Heart left ventricle (tissue), 16 donors: ENCODE results near the gene PTGER1. TPM values are rescaled to one million over a fixed set of nuclear protein-coding genes. Genes with fewer than 3 reads are reported as not detected.
A peak's percentile ranks its signal among the peaks of the same experiment; 100 is the strongest.

Source experiments
- ATAC-seq, 4 donors: fragments of 200-7000 bp; cut with Tn5 transposase; one replicate each; pipeline ENCODE4 v1.9.1; 2020 to 2022; ENCODE audit warnings: moderate library complexity in 4 of 4, mild to moderate bottlenecking in 3 of 4, moderate number of reproducible peaks in 1 of 4
- DNase-seq, 5 donors: peaks; one replicate each; pipeline ENCODE4 v3.0.0-alpha.2; 2020
- H3K27ac ChIP-seq, 12 donors: fragments of 200-600 bp; sonication (generic) in 4 of 12; one replicate each; pipeline versions ENCODE4 v1.5.0 to v1.8.0; 2016 to 2022; ENCODE audit warnings: mild to moderate bottlenecking in 2 of 12
- H3K27me3 ChIP-seq, 9 donors: fragments of 200-600 bp; sonication (generic) in 2 of 9; one replicate each; pipeline versions ENCODE4 v1.5.1 to v1.8.0; 2016 to 2022; ENCODE audit warnings: mild to moderate bottlenecking in 3 of 9
- H3K36me3 ChIP-seq, 9 donors: fragments of 200-600 bp; sonication (generic) in 2 of 9; one replicate each; pipeline versions ENCODE4 v1.5.0 to v1.8.0; 2018 to 2022; ENCODE audit warnings: mild to moderate bottlenecking in 2 of 9
- H3K4me1 ChIP-seq, 12 donors: fragments of 200-600 bp; sonication (generic) in 4 of 12; one replicate each; pipeline versions ENCODE4 v1.5.0 to v1.8.0; 2016 to 2022; ENCODE audit warnings: mild to moderate bottlenecking in 3 of 12
- H3K4me3 ChIP-seq, 12 donors: fragments of 200-600 bp; sonication (generic) in 4 of 12; one replicate each; pipeline versions ENCODE4 v1.5.0 to v1.8.0; 2017 to 2022; ENCODE audit warnings: mild to moderate bottlenecking in 9 of 12, moderate library complexity in 4 of 12
- H3K9me3 ChIP-seq, 12 donors: fragments of 200-600 bp; sonication (generic) in 4 of 12; one replicate each; pipeline versions ENCODE4 v1.5.0 to v1.8.0; 2016 to 2022; ENCODE audit warnings: mild to moderate bottlenecking in 1 of 12
- POLR2A ChIP-seq, 2 donors: fragments of 450-650 bp; IDR thresholded peaks; one replicate each; pipeline ENCODE4 v1.6.1; 2017; ENCODE audit warnings: antibody characterized with exemption in 2 of 2, mild to moderate bottlenecking in 2 of 2, moderate library complexity in 2 of 2
- WGBS, 4 donors: extraction: QIAGEN DNeasy Blood & Tissue Kit in 2 of 4; methylation state at CpG; one replicate each; pipeline versions ENCODE4 v1.1.5 to v1.1.7; 2013 to 2018; 5-methylcytosine and 5-hydroxymethylcytosine counted together
- intact Hi-C, 10 donors: fragments of 100-400 bp; cut with DNase I; formaldehyde crosslinking; loops; one replicate each; pipeline versions ENCODE4 v1.11.1 to v1.14.2; 2022
- polyA plus RNA-seq, 2 donors: library from polyadenylated mRNA; stranded (reverse); fragments of 200-250 nt; gene quantifications; one replicate each; pipeline ENCODE4 v1.2.3, GENCODE V29; 2013
- total RNA-seq, 9 donors: library from RNA; depleted of rRNA in 2 of 9; stranded (reverse); fragments of >200 nt in 2 of 9; fragmentation: NEBNext Ultra II Directional in 3 of 9; extraction: Animal tissue kit (Norgen Biotek cat#: 25700) in 3 of 9; gene quantifications; one replicate each; pipeline versions ENCODE4 v1.1.0 to v1.2.4, GENCODE V29; 2016 to 2023
- TF ChIP-seq, protein P1 (sequence below), 12 donors: fragments of 200-600 bp; sonication (generic) in 4 of 12; IDR thresholded peaks; one replicate each; pipeline versions ENCODE4 v1.5.0 to v1.8.0; 2018 to 2022; ENCODE audit warnings: antibody characterized with exemption in 12 of 12, mild to moderate bottlenecking in 5 of 12
- donor health status: ischemic (EF 13 %, LVEDD 7.1; RV severe dilation, severe dysfunction).
- donor health status: healthy with polysubstance abuse.
- donor health status: DM: no; HTN: yes; CAD: no.
- donor health status: DM: no; HTN: no; CAD: no.
- donor health status: ischemic (EF 25% LVEDD 6.9; RV normal size, moderate dysfunction).
- donor health status: ischemic (EF 25% LVEDD 5.7; RV mildly dilated, moderate dysfunction).
- donor health status: healthy.
- donor health status: DM: yes; HTN: yes; CAD: no.
- donor health status: ischemic (EF 35%, LVEDD 5.7; RV mildly dilated, moderate dysfunction).
- donor health status: nonischemic (EF 11% LVEDD 7.7; RV severe dilation, severe dysfunction).
- donor health status: DM: yes; HTN: yes; CAD: no.
- donor health status: PGD.
- donor health status: ischemic (EF 29% LVEDD 5.4; RV normal size, mild dysfunction).
- donor health status: nonischemic (EF 23%, LVEDD 6.1; RV moderate dilation, normal function).

PTGER1 gene
- total and polyA plus RNA-seq, 11 donors, result 0.15 to 0.35 TPM; not detected in 9

DNA sequence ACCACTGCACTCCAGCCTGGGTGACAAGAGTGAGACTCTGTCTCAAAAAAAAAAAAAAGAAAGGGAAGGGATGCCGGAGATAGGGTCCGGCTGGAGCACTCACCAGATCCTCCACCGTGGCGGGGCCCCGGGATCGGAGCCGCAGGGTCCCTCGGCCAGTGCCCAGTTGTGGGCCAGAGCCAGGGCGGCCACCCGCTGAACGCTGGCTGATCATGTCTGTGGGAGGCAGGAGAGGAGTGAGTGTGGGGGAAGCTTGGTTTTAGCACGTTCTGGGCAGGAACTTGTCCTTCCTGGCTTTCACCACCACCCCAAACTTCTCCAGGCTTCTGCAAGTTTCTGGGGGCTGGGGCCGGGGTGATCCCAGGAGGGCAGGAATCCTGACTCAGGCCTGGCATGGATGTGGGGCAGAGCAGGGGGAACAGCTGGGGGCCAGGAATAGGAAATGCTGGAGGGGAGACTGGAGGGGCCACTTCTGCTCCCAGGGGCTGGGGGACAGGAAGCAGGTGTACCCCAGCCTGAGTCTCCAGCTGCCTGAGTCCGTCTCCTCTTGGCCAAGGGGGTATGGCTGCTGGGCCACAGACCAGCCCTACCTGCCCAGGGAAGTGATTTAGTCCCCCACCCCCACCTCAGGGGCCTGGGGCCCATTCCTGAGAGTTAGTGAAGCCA is 4.3 kb upstream of the PTGER1 start:
- Histone ChIP-seq H3K36me3 (peaks cover 0 to 57% (median 37%) of the 10 kb centered on the region in 9 donors), H3K27ac (no peak overlapping the region), H3K27me3 (peaks cover 0 to 16% (median 10%) of the 10 kb centered on the region in 9 donors), H3K4me3 (no peak overlapping the region), H3K4me1 (peaks cover 0 to 31% (median 14%) of the 10 kb centered on the region in 12 donors), H3K9me3 (no peaks in the 10 kb centered on the region)
- no peak for DNase-seq
- no peak for ATAC-seq
- WGBS, 4 donors, result 80 to 93% (median 89%) methylated on average over 14 of the region's 14 CpGs
- intact Hi-C loops, result loop anchor here in 7 of 10 donors (5.0 to 10.0 kb wide), 6 partner anchors 37 to 345 kb away; partner anchors contain the start of gene ASF1B (in 1 of the 7)
- TF ChIP-seq, protein P1, sequence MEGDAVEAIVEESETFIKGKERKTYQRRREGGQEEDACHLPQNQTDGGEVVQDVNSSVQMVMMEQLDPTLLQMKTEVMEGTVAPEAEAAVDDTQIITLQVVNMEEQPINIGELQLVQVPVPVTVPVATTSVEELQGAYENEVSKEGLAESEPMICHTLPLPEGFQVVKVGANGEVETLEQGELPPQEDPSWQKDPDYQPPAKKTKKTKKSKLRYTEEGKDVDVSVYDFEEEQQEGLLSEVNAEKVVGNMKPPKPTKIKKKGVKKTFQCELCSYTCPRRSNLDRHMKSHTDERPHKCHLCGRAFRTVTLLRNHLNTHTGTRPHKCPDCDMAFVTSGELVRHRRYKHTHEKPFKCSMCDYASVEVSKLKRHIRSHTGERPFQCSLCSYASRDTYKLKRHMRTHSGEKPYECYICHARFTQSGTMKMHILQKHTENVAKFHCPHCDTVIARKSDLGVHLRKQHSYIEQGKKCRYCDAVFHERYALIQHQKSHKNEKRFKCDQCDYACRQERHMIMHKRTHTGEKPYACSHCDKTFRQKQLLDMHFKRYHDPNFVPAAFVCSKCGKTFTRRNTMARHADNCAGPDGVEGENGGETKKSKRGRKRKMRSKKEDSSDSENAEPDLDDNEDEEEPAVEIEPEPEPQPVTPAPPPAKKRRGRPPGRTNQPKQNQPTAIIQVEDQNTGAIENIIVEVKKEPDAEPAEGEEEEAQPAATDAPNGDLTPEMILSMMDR (IDR thresholded peaks at IDR 0.05), result no peak
- no peak for TF ChIP-seq POLR2A (IDR thresholded peaks at IDR 0.05)

DNA sequence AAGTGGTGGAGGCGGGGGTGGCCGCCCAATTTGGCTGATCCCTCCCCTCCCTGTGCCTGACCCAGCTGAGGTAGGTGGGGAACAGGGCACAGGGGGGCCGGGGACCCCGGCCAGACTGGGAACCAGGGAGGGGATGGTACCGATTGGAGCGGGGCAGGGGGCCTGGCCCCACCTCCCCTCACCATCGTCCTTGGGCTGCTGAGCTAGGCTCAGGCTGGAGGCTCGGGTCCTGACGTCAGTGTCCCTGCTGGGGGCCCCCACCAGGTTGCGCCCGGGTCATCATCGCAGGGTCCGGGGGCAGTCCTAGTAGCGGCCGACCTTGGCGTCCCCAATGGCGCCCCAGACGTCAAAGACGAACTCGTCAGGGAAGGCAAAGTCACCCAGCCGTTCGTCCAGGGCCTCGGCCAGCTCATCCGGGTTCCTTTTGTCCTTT is 3.0 kb upstream of the PTGER1 start:
- H3K4me1 ChIP-seq, result peaks cover 0 to 42% (median 17%) of the 10 kb centered on the region in 12 donors
- H3K27ac ChIP-seq, result no peak overlapping the region

DNA sequence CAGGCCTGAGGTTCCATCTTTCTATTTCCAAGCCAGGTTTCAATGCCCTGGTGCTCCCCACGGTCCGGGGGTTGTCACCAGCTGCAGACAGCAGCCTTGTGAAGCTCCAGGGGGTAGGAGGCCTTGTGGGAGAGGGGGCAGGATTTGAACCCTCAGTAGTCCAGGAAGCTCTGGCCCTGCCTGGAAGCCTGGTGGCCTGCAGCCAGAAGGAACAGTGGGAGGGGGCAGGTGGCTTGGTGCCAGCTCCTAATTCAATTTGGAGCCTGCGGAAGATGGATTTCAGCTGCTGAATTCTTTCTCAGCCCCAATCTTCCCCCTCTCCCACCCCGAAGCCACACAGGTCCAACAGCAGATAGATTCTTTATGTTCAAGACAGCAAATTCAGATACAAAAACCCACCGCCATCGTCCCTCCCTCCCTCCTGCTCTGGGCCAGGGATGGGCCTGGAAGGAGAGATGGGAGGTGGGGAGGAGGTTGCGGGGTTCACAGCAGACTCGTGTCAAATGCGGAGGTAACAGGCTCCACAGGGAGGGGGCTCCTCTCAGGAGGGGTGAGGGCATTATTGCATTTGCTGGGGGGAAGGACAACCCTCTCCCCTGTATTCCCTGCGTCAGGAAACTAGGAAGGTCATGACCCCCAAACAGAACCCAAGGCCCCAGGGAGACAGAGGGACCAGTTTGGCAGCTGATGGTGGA is 2.4 kb upstream of the PTGER1 start:
- intact Hi-C loops, result loop anchor here in 7 of 10 donors (5.0 to 10.0 kb wide), 6 partner anchors 35 to 343 kb away; partner anchors contain the start of gene ASF1B (in 1 of the 7)
- WGBS, 4 donors, result 64 to 84% (median 67%) methylated on average over 10 of the region's 10 CpGs
- peaks cover 0 to 35% (median 16%) of the 10 kb centered on the region in 9 donors for H3K27me3 ChIP-seq
- ATAC-seq, result no peak
- H3K27ac ChIP-seq, result peak overlapping the region in 3 of 12 donors; percentile 16 to 43 (median 30)
- peaks cover 0 to 48% (median 32%) of the 10 kb centered on the region in 9 donors for H3K36me3 ChIP-seq
- H3K4me3 ChIP-seq, result no peak overlapping the region
- TF ChIP-seq, protein P1 (IDR thresholded peaks at IDR 0.05), result no peak
- TF ChIP-seq POLR2A (IDR thresholded peaks at IDR 0.05), result no peak
- no peaks in the 10 kb centered on the region for H3K9me3 ChIP-seq
- H3K4me1 ChIP-seq, result peaks cover 1 to 47% (median 19%) of the 10 kb centered on the region in 12 donors
- DNase-seq, result peak in 1 of 5 donors; percentile 20

More for the DNA sequence above, 3.0 kb upstream of the PTGER1 start:
- ATAC-seq (no peak), DNase-seq (no peak)
- Histone ChIP-seq H3K9me3 (no peaks in the 10 kb centered on the region), H3K36me3 (peaks cover 0 to 52% (median 35%) of the 10 kb centered on the region in 9 donors), H3K4me3 (no peak overlapping the region), H3K27me3 (peaks cover 0 to 29% (median 16%) of the 10 kb centered on the region in 9 donors)
- WGBS, 4 donors, result 74 to 84% (median 82%) methylated on average over 7 to 24 of the region's 24 CpGs
- intact Hi-C loops, result loop anchor here in 7 of 10 donors (5.0 to 10.0 kb wide), 6 partner anchors 36 to 343 kb away; partner anchors contain the start of gene ASF1B (in 1 of the 7)
- no peak for TF ChIP-seq POLR2A (IDR thresholded peaks at IDR 0.05)
- TF ChIP-seq, protein P1 (IDR thresholded peaks at IDR 0.05), result no peak
